H1 (cell line): ENCODE data around the gene MYO1A. TPM values are rescaled to one million over a fixed set of nuclear protein-coding genes. Genes with fewer than 3 reads are reported as not detected.

Source experiments
- CHD7 ChIP-seq: fragments of 300-600 bp; sonication (generic); IDR thresholded peaks from 2 replicates; pipeline ENCODE4 v1.7.1; 2012; ENCODE audit warnings: low read length, moderate library complexity, mild to moderate bottlenecking, inconsistent platforms; ENCODE audit not compliant: insufficient replicate concordance
- EP300 ChIP-seq, 2 experiments: IDR thresholded peaks; 1 replicate in 1 of 2; 2 replicates in 1 of 2; pipeline ENCODE4 v1.6.1; 2011 to 2012; ENCODE audit warnings: low read depth in 2 of 2, low read length in 2 of 2, mild to moderate bottlenecking in 2 of 2, borderline replicate concordance in 1 of 2, inconsistent platforms in 1 of 2, moderate library complexity in 1 of 2
- FOSL1 ChIP-seq: IDR thresholded peaks from 2 replicates; pipeline ENCODE4 v1.6.1; 2011; ENCODE audit warnings: mild to moderate bottlenecking, low read depth, low read length, moderate library complexity; ENCODE audit not compliant: insufficient read depth
- GABPA ChIP-seq: IDR thresholded peaks from 2 replicates; pipeline ENCODE4 v1.6.1; 2011; ENCODE audit warnings: mild to moderate bottlenecking, low read length, moderate library complexity, borderline replicate concordance; ENCODE audit not compliant: insufficient read depth
- HDAC6 ChIP-seq: IDR thresholded peaks from one replicate; pipeline ENCODE4 v1.7.1; 2012; ENCODE audit warnings: low read depth, mild to moderate bottlenecking, inconsistent platforms, low read length, moderate library complexity
- KDM1A ChIP-seq: fragments of 200-600, 300-600 bp; sonication (generic); IDR thresholded peaks from 2 replicates; pipeline ENCODE4 v1.7.1; 2016; ENCODE audit warnings: mild to moderate bottlenecking, low read length, borderline replicate concordance
- KDM4A ChIP-seq: IDR thresholded peaks from one replicate; pipeline ENCODE4 v1.7.1; 2012; ENCODE audit warnings: low read depth, mild to moderate bottlenecking, moderate library complexity, low read length, inconsistent platforms; ENCODE audit not compliant: severe bottlenecking
- NANOG ChIP-seq: IDR thresholded peaks from 2 replicates; pipeline ENCODE4 v1.6.1; 2011; ENCODE audit warnings: low read length, low read depth, mild to moderate bottlenecking, inconsistent platforms; ENCODE audit not compliant: insufficient read depth, poor library complexity, severe bottlenecking
- POLR2AphosphoS5 ChIP-seq: IDR thresholded peaks from 2 replicates; pipeline ENCODE4 v1.6.1; 2011; ENCODE audit warnings: low read depth, low read length
- RXRA ChIP-seq: IDR thresholded peaks from 2 replicates; pipeline ENCODE4 v1.6.1; 2011; ENCODE audit warnings: low read depth, mild to moderate bottlenecking, low read length, moderate library complexity; ENCODE audit not compliant: insufficient read depth
- SP1 ChIP-seq: IDR thresholded peaks from 2 replicates; pipeline ENCODE4 v1.6.1; 2011; ENCODE audit warnings: low read depth, low read length
- polyA plus RNA-seq, 7 experiments: library from polyadenylated mRNA; depleted of rRNA in 3 of 7; stranded (reverse) in 5 of 7; unstranded in 2 of 7; fragments of >200 nt in 5 of 7; fragments of 200-250 nt in 2 of 7; gene quantifications; 1 replicate in 5 of 7; 2 replicates in 1 of 7; 4 replicates in 1 of 7; pipeline versions ENCODE4 v1.2.1 to v1.2.3, GENCODE V29; 2011 to 2013; ENCODE audit warnings: missing spikeins in 2 of 7, mixed read lengths in 2 of 7
- total RNA-seq: library from RNA; stranded (reverse); fragmentation: NEBNext Ultra II Directional; extraction: Animal tissue kit (Norgen Biotek cat#: 25700); gene quantifications from 2 replicates; pipeline ENCODE4 v1.2.1, GENCODE V29; 2021

Gene MYO1A
- total and polyA plus RNA-seq, 2 of the 8 experiments (the other 6 are each of a cell fraction or from before 2014, with no cell fraction given), result 0.54 to 0.77 TPM

GRCh38 chr12:56998316-56998715, 51.6 kb downstream of the MYO1A start (continued):
- TF ChIP-seq CHD7 (no peak), KDM4A (no peak), SP1 (no peak), POLR2AphosphoS5 (no peak; the same call in 1 of the 2 replicates), KDM1A (no peak), FOSL1 (no peak), NANOG (no peak), GABPA (no peak), RXRA (no peak), HDAC6 (no peak), EP300 (IDR thresholded peaks at IDR 0.05; ENCODE audit: borderline replicate concordance in 1 of 2, low read depth in 2 of 2, low read length in 2 of 2) (no peak)
